ENCODE results near the gene MAST2.

- TF ChIP-seq CTCF (IDR thresholded peaks at IDR 0.05): no peak
- TF ChIP-seq POLR2A (IDR thresholded peaks at IDR 0.05): no peak
- TF ChIP-seq POLR2AphosphoS5 (IDR thresholded peaks at IDR 0.05): no peak
Observed at GRCh38 chr1:45870500-45870899, 67.1 kb downstream of the MAST2 start.

Measured in breast epithelium (tissue), 3 donors.